Natural killer cell (primary cell): ENCODE data around the gene ABCA2. TPM values are rescaled to one million over a fixed set of nuclear protein-coding genes. Genes with fewer than 3 reads are reported as not detected.

Source experiments
- ATAC-seq, 3 donors: fragments of 150-1000 bp in 2 of 3; fragments of 200-7000 bp in 1 of 3; cut with Tn5 transposase; 1 replicate in 1 of 3; 2 replicates in 2 of 3; pipeline ENCODE4 v1.10.0; 2021; ENCODE audit warnings: mild to moderate bottlenecking in 2 of 3, moderate library complexity in 2 of 3
- DNase-seq, 2 donors: peaks; one replicate each; pipeline versions ENCODE4 v3.0.0 to v3.0.0-alpha.2; 2013 to 2021; ENCODE audit warnings: mixed read lengths in 1 of 2
- H3K27ac ChIP-seq: one replicate; pipeline ENCODE4 v1.5.1; 2013; ENCODE audit warnings: mild to moderate bottlenecking, low read length
- H3K27me3 ChIP-seq: one replicate; pipeline ENCODE4 v1.6.1; 2013; ENCODE audit warnings: low read length; ENCODE audit not compliant: control insufficient read depth, insufficient read depth
- H3K36me3 ChIP-seq: one replicate; pipeline ENCODE4 v1.6.1; 2013; ENCODE audit warnings: low read length; ENCODE audit not compliant: control insufficient read depth, insufficient read depth
- H3K4me1 ChIP-seq: one replicate; pipeline ENCODE4 v1.6.1; 2013; ENCODE audit warnings: low read length; ENCODE audit not compliant: control insufficient read depth, insufficient read depth
- H3K4me3 ChIP-seq: one replicate; pipeline ENCODE4 v1.5.1; 2013; ENCODE audit warnings: low read length
- H3K9me3 ChIP-seq: one replicate; pipeline ENCODE4 v1.6.1; 2013; ENCODE audit warnings: low read length; ENCODE audit not compliant: control insufficient read depth, insufficient read depth
- H3K27ac Mint-ChIP-seq, 2 donors: one replicate each; pipeline ENCODE4 v1.8.0; 2022; ENCODE audit warnings: mild to moderate bottlenecking in 2 of 2, mixed read lengths in 2 of 2, moderate library complexity in 1 of 2
- H3K27me3 Mint-ChIP-seq, 2 donors: one replicate each; pipeline ENCODE4 v1.8.0; 2022; ENCODE audit warnings: low read depth in 2 of 2, mixed read lengths in 2 of 2
- H3K36me3 Mint-ChIP-seq: one replicate; pipeline ENCODE4 v1.8.0; 2022; ENCODE audit warnings: mixed read lengths
- H3K4me1 Mint-ChIP-seq, 2 donors: one replicate each; pipeline ENCODE4 v1.8.0; 2022; ENCODE audit warnings: mixed read lengths in 2 of 2
- H3K4me3 Mint-ChIP-seq: one replicate; pipeline ENCODE4 v1.8.0; 2022; ENCODE audit warnings: mild to moderate bottlenecking, moderate library complexity, mixed read lengths
- H3K9me3 Mint-ChIP-seq, 2 donors: one replicate each; pipeline ENCODE4 v1.8.0; 2022; ENCODE audit warnings: mixed read lengths in 2 of 2
- CTCF ChIP-seq: fragments of 200-600 bp; IDR thresholded peaks from one replicate; pipeline ENCODE4 v1.8.0; 2022; ENCODE audit warnings: antibody characterized with exemption
- WGBS: methylation state at CpG from one replicate; pipeline ENCODE4 v1.1.7; 2013; ENCODE audit warnings: missing lambda C conversion rate; ENCODE audit not compliant: insufficient coverage; 5-methylcytosine and 5-hydroxymethylcytosine counted together
- intact Hi-C: fragments of 100-400 bp; cut with micrococcal nuclease; formaldehyde crosslinking; loops from one replicate; pipeline ENCODE4 v1.14.2; 2022
- total RNA-seq, 4 donors: library from RNA; stranded (reverse); fragments of 120-200 nt in 1 of 4; gene quantifications; one replicate each; pipeline versions ENCODE4 v1.2.3 to v1.2.4, GENCODE V29; 2013 to 2022

ABCA2 gene
- total RNA-seq, 3 donors from 2014 or later (not counting 1 experiment from before 2014, with no cell fraction given): 356 to 416 (median 357) TPM

GRCh38 chr9:137055385-137056364, 27.6 kb upstream of the ABCA2 start:
- H3K27ac Mint-ChIP-seq: no peak overlapping the region
- H3K27ac ChIP-seq: no peak overlapping the region
- no peak overlapping the region for H3K4me3 Mint-ChIP-seq
- H3K36me3 ChIP-seq: no peaks in the 10 kb centered on the region
- DNase-seq: no peak
- peaks cover 0 to 11% of the 10 kb centered on the region in 2 donors for H3K27me3 Mint-ChIP-seq
- H3K9me3 ChIP-seq: no peaks in the 10 kb centered on the region
- no peak overlapping the region for H3K4me3 ChIP-seq
- no peak for TF ChIP-seq CTCF
- H3K27me3 ChIP-seq: peaks cover 24% of the 10 kb centered on the region
- no peaks in the 10 kb centered on the region for H3K9me3 Mint-ChIP-seq
- intact Hi-C loops: no loop called here
- 85% methylated on average over 28 of the region's 28 CpGs for WGBS
- no peaks in the 10 kb centered on the region for H3K4me1 Mint-ChIP-seq
- no peaks in the 10 kb centered on the region for H3K36me3 Mint-ChIP-seq
- H3K4me1 ChIP-seq: peaks cover 16% of the 10 kb centered on the region
- ATAC-seq: no peak

DNA sequence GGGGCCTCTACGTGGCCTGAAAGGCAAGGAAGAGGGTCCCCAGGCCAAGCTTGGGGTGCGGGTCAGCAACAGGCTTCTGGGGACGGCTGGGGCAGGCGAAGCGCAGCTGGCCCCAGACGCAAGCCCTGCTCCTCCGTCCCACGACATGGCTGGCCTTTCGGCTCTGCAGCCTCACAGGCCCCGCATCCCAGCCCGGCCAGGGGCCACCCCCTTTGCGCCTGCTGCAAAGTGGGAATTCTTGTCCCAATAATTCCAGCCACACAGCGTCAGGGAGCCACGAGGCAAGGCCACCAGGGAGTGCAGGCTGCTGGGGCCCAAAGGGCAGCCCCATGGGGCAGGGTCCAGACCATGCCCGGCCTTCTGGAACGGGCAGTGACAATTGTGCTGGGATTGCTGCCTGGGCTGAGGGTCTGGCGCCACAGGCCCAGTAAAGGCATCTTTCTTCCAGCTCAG, 26.9 kb upstream of the ABCA2 start:
- Mint-ChIP-seq H3K4me3 (no peak overlapping the region), H3K4me1 (no peaks in the 10 kb centered on the region), H3K9me3 (no peaks in the 10 kb centered on the region), H3K36me3 (no peaks in the 10 kb centered on the region), H3K27ac (no peak overlapping the region), H3K27me3 (peaks cover under 1 to 15% of the 10 kb centered on the region in 2 donors)
- 93% methylated on average over 17 of the region's 17 CpGs for WGBS
- intact Hi-C loops: no loop called here
- peaks cover 27% of the 10 kb centered on the region for H3K27me3 ChIP-seq
- DNase-seq: no peak
- peaks cover 16% of the 10 kb centered on the region for H3K4me1 ChIP-seq
- no peak for TF ChIP-seq CTCF
- H3K9me3 ChIP-seq: no peaks in the 10 kb centered on the region
- no peaks in the 10 kb centered on the region for H3K36me3 ChIP-seq
- H3K4me3 ChIP-seq: no peak overlapping the region
- H3K27ac ChIP-seq: no peak overlapping the region
- no peak for ATAC-seq

GRCh38 chr9:137053944-137054931, 26.2 kb upstream of the ABCA2 start, which contains the start of gene ENTPD2:
Gene ENTPD2, minus strand, starts transcription at chr9:137054061. Its CDS starts 64 bp downstream, at chr9:137053997.
- intact Hi-C loops: no loop called here
- 20% methylated on average over 90 of the region's 90 CpGs for WGBS
- H3K9me3 ChIP-seq: no peaks in the 10 kb centered on the region
- no peak for TF ChIP-seq CTCF
- H3K4me1 ChIP-seq: peaks cover 16% of the 10 kb centered on the region
- peaks cover 34% of the 10 kb centered on the region for H3K27me3 ChIP-seq
- DNase-seq (peak in 1 of 2 donors; percentile 62), ATAC-seq (peak; percentile 31 to 64 (median 60))
- H3K4me1 Mint-ChIP-seq: no peaks in the 10 kb centered on the region
- no peaks in the 10 kb centered on the region for H3K9me3 Mint-ChIP-seq
- no peaks in the 10 kb centered on the region for H3K36me3 ChIP-seq
- H3K36me3 Mint-ChIP-seq: no peaks in the 10 kb centered on the region
- H3K27me3 Mint-ChIP-seq: peaks cover 7 to 22% of the 10 kb centered on the region in 2 donors
- H3K4me3 Mint-ChIP-seq: peak within 1 kb of the TSS; percentile 21
- H3K4me3 ChIP-seq: no peak within 1 kb of the TSS
- no peak within 1 kb of the TSS for H3K27ac ChIP-seq
- H3K27ac Mint-ChIP-seq: no peak within 1 kb of the TSS
